Measurements from ENCODE around the gene KLF13.

Gene KLF13

GRCh38 chr15:31367021-31367729, 40.5 kb downstream of the KLF13 start:
- no peak for DNase-seq

- no peak for DNase-seq
These were observed 41.2 kb downstream of the KLF13 start for GRCh38 chr15:31367730-31368344.

- DNase-seq = no peak
These were observed 43.1 kb downstream of the KLF13 start for GRCh38 chr15:31369727-31370126.

DNA sequence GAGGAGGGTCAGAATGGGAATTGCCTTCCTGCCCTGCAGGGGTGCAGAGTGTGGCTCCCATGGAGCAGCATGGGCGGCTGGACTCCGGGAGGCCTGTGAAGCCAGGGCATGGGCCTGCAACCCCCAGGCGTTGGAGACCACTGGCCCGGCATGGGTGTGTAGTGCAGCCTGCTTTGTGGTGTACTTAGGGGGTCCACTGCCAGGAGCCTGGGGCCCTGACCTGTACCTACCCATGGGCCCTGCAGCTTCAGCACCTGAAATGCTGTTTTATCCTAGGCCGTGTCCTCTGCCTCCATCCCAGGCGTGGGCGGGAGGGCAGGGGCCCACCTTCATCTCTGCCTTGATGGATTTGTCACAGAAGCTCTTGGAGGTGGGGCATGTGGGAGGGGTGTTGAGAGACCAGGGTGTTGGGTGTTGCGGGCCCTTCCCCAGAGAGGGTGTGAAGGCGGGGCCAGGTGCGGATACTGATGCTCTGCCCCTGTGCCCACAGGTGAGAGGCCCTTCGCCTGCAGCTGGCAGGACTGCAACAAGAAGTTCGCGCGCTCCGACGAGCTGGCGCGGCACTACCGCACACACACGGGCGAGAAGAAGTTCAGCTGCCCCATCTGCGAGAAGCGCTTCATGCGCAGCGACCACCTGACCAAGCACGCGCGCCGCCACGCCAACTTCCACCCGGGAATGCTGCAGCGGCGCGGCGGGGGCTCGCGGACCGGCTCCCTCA, 45.0 kb downstream of the KLF13 start:
- DNase-seq = no peak

DNA sequence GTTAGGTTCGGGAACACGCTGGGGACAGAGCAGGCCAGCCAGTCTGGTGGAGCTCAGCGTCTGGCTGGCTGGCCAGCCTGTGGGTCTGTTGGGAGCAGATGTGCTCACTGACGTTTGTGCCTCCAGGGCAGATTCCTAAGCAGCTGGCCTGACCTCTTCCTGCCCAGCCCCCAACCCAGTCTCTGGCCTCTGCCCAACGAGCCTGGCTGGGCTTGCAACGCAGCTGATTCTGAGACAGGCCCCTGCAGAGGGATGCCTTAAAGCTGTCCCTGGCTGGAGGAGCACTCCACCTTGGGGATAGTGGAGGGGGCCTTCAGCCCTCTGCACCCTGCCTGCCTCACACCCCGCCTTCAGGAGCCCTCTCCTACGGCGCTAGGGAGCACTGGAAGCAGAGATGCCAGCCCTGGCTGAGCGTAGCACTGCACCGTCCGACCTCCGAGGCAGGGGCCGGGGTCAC, 46.0 kb downstream of the KLF13 start:
- DNase-seq = no peak

DNA sequence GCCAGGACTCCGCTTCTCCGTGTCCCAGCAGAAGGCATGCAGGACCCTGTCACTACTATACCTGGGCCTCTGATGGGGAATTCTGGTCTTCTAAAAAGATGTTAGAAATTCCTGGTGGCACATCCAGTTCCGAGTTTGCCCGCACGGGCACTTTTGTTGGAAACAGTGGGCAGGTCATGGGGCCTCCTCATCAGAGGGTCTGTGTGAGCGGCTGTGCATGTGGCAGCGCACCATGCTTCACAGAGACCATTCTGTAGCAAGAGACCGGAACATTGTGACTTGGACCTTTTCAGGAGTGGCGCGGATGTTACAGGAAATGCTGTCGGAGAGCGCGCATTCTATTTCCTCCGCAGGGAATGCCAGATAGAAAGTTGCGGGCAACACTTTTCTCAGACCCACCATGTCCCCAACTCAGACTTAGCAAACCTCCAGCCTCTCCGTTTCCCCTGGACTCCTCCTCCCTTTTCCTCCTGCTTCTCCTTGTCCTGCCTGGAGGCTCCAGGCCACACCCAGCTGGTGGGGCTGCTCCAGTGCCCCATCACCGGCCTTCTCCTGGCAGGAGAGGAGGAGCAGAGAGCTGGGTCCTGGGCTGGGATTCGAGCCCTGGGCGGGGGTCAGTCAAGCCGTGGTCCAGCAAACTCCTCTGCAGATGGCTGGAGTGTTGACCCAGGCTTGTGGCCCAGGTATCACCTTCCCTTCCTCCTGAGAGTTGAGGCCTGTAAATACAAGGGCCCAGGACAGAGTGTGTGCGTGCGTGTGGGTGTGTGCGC, 46.6 kb downstream of the KLF13 start:
- DNase-seq = no peak

- no peak for DNase-seq
These were observed 47.3 kb downstream of the KLF13 start for GRCh38 chr15:31373970-31374369.

DNA sequence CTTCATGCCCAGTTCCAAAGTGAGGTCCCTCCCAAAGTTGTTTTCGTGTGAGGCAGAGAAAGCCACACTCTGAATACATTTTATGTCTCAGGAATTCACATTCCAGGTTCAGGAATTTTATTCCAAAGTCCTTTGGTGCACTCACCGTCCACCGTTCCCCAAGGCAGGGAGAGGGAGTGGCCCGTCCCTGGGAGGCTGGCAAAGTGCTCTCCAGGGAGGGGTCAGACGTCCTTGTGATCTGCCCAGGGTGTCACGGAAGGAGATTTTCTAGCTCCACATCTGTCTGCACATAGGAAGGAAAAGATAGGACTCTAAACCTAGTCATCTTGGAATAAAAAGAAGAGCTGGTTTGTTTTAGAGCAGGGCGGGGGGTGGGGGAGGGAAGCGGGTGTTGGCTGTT, 47.9 kb downstream of the KLF13 start:
- DNase-seq = no peak

GRCh38 chr15:31374986-31375385, 48.4 kb downstream of the KLF13 start:
- DNase-seq = no peak

DNA sequence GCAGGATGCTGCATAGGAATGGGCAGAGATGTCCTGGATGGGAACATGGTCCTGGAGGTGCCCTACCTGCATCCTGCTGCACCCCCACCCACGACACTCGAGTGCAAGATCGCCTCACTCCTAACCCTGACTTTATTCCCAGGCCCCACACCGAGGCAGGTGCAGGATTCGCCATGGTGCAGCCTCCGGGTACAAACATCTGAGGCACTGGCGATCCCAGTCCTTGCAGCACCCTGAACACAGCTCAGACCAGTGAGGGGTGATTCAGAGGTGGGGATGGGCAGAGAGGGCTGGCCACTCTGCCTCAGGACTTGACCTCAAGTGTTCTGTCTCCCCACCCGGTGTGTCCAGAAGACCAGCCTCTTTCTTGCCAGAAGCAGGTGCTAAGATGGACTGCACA, 49.1 kb downstream of the KLF13 start:
- no peak for DNase-seq

DNA sequence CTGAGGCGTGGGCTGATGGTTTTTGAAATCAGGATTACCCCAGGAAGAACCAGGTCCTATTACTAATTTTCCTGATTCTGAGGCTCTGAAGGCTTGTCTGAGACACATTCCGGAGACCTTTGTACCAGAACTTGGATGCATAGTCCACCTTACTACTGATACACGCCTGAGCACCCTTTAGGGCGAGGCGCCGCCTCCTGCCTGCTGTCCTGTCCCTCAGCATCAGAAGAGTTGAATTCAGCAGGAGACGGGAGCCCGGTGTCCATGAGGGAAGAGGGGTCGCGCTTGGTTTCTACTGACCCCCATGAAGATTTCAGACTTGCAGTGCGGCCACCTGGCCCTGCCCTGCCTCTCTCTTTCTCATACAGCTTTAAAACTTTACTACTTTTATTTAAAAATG, 49.9 kb downstream of the KLF13 start:
- DNase-seq = no peak

- no peak for DNase-seq
These were observed 50.4 kb downstream of the KLF13 start for GRCh38 chr15:31377030-31377429.

GRCh38 chr15:31378363-31378903, 51.8 kb downstream of the KLF13 start:
- no peak for DNase-seq

DNA sequence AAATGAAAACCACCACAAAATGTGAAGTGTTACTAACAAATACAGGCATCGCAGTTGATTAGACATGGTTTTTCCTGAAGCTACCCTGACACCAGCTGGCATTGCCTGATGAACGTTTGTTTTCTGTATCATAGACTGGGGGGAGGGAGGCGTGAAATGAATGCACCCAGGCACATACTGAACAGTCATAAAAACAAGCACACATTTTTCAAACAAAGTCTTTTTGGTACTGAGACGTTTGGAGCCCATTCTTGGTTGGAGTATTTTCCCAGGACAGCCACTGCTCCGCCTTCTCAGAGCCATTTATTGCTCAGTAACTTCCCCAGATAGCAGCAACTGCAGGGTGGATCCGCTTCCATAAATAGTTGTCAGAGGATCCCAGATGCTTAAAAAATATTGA, 52.4 kb downstream of the KLF13 start:
- DNase-seq = no peak

DNA sequence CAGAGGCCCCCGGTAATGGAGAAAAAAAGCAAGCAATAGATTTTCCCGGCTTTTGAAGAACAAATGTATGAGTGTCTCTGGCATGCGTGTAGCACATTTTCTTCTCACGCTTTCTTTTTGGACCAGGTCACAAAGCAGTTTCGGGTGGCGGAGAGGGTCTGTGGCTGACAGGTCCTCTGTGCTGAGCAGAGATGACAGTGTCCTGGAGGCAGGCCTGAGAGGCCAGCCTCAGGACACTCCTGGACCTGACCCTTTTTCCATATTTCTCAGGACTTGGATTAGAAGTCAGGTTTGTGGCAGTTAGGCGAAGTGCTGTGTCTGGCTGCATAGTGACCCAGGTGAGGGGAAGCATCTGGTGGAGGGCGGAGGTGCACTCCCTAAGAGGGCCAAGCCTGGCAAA, 52.9 kb downstream of the KLF13 start:
- no peak for DNase-seq

DNA sequence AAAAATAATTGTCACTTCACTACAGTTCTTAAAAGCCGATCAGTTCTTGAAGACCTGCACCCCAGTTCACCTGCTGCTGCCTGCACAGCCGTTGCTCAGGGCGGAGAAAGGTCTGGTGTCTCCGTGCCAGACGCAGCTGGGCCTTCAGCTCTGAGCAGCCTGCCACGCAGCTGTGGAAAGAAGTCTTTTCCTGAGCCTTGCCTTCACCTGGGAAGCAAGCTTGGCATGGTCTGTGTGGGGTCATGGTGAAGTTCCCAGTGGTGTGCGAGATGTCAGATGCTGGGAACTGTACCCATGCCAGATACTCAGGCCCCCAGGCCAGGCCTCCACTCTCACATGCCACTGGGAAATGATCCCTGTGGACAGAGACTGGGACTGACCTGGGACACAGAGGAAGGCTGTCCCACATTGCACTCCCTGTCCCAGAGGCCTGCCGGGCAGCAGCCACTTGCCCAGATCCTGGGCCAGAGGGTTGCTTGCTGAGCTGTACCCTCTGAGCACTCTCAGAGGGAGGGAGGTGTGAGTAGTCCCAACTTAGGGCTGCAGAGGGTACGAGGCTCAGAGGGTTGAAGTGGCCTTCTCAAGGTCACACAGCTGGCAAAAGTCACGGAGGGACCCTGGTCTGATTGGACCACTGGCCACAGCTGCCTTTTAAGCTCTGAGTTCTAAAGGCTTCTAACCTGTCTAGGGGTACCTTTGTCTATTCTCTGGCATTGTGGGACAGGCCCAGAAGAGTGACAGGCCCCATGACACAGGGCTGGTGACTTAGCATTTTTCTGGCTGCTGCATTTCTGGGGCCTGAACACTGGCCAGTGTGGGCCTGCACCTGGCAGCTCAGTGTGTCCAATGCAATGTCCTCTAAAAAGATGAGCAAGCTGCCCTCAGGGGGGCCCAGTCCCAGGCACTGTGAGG, 55.4 kb downstream of the KLF13 start:
- no peak for DNase-seq

DNA sequence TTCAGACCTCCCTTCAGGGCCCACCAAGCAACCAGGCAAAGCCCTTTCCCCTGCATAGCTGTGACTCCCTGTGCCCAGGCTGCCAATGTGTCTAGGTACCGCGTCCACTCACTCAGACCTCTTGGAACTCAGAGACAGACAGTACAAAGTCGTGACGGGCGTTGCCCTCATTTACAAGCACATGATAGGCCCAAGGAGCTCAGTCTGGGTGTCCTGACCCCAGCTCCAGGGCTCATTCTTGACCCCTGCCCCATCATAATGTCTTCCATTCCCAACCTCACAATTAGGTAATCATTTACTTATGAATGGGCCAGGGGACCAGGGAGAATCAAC, 56.0 kb downstream of the KLF13 start:
- no peak for DNase-seq

DNA sequence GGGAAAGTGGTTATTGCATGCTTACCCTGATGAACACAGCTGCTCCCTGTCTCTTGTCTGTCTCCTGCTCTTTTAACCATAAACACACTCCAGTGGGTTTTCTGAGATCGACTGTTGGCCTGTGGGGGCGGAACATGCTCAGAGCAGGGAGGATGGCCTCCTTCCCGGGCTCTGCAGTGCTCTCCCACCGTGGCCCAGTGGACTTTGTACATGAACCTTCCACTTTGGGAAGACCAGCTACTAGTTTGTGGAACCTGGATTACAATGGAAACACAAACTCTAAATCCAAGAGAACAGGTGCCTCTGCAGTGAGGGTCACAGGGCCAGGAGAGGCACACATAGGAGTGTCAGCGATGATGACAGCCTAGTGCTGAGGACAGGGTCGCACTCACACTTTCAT, 56.5 kb downstream of the KLF13 start:
- DNase-seq = no peak

- no peak for DNase-seq
These were observed 57.9 kb downstream of the KLF13 start for GRCh38 chr15:31384568-31384967.

- no peak for DNase-seq
These were observed 59.1 kb downstream of the KLF13 start for GRCh38 chr15:31385736-31386135.

DNA sequence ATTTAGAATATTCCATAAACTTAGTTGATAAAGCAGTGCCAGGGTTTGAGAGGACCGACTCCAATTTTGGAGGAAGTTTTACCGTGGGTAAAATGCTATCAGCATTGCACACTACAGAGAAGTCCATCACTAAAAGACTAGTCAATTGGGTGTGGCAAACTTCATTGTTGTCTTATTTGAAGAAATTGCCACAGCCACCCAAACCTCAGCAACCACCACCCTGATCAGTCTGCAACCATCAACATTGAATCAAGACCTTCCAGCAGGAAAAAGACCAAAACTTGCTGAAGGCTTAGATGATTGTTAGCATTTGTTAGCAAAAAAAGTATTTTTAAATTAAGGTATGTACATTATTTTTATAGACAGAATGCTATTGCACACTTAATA, 60.5 kb downstream of the KLF13 start:
- no peak for DNase-seq

- no peak for DNase-seq
These were observed 61.0 kb downstream of the KLF13 start for GRCh38 chr15:31387479-31388118.

All from NCI-H510A treated with DMSO at 0.1 percent for 48 hours (cell line).